Kasumi-1 (cell line): Measurements from ENCODE around the gene NRF1.
"Not testable (repeated sequence)": the region's sequence is repeated elsewhere in the genome, so short reads cannot be mapped to it uniquely, and the experiment has no call there.

Experiments used
- DNase-seq, 2 experiments: peaks; one replicate each; lab custom pipeline; 2025; lab: John Stamatoyannopoulos, UW

The NRF1 gene

DNA sequence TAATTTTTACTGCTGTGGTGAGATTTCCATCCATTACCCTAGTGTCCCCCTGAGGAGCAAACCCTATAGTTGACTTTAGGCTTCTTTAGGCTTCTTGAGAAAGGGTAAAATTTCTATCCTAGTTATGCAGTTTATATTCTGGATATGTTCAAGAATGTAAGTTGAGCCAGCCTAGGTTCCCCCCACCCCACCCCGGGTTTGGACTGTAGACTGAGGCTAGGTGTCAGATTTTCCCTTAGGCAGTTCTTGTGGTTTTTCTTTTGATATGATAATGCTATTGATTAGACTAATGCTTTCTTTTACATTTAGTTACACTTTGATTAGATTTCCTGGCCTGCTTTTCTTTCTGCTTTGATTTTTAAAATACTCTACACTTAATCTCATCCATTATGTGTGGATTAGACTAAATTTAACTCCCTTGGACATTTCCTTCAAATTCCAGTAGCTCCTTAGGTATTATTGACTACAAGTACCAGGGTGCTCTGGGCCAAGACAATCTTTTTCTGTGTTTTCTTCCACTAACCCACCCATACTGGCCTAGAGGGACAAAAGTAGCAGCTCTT lies 37.7 kb downstream of the NRF1 start:
- no peak for DNase-seq

DNA sequence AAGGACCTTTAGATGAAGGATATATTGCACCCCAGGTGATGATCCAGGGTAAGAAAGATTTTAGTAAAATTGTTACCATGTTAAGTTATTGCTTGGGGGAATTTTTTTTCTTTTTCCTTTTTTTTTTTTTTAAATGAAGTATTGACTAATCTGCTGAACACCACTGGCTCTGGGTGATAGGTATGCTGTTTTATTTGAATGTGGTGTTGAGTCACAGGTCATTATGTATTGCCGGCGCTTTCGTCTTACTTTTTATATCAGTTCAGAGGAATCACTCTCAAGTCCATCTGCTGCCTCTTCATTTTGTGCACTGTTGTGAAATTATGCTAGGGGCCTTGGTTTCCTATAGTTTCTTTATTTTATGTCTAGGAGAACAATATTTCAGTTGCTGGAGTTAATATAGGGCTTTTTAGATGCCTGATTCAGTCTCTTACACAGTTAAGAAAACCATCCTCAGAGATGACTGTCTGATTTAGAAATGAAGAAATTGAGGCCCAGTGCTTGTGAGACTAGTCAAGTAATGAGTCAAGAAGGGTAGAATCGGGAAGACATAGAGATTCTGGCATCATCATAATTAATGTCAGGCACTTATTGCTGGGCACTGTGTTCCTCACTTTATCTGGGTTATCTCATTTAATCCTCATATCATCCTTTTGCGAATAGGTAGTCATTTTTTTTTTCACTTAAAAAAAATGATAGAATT lies 38.7 kb downstream of the NRF1 start:
- DNase-seq: no peak

DNA sequence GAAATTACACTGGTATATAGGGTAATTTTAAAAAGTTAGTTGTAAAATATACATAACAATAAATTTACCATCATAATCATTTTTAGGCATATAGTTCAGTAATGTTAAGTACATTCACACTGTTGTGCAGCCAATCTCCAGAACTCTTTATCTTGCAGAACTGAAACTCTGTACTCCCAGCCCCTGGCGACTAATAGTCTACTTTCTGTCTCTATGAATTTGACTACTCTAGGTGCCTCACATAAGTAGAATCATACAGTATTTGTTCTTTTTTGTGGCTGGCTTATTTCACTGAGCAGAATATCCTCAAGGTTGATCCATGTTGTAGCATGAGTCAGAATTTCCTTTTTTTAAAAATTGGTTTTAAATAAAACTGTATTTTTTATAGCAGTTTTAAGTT lies 41.4 kb downstream of the NRF1 start:
- no peak for DNase-seq

DNA sequence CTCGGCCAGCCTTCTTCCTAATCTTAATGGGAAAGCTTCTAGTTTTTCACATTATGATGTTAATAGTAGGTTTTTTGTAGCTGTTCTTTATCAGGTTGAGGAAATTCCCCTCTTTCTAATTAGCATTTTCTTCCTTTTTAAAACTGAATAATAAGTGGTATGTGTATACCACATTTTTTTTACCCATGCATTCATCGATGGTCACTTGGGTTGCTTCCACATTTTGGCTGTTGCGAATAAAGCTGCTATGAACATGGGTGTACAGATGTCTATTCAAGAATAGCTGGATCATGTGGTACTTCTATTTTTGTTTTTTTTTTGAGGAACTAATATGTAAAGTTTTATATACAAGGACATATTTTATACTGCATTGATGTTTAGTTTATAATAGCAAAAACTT lies 44.3 kb downstream of the NRF1 start:
- DNase-seq: no peak

GRCh38 chr7:129657363-129657762 lies 45.8 kb downstream of the NRF1 start:
- no peak for DNase-seq

DNA sequence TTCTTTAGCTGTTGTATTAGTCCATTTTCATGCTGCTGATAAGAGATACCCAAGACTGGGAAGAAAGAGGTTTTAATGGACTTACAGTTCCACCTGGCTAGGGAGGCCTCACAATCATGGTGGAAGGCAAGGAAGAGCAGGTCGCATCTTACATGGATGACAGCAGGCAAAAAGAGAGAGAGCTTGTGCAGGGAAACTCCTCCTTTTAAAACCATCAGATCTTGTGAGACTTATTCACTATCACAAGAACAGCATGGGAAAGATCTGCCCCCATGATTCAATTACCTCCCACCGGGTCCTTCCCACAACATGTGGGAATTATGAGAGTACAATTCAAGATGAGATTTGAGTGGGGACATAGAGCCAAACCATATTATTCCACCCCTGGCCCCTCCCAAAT lies 48.4 kb downstream of the NRF1 start:
- not testable (repeated sequence) for DNase-seq

- no peak for DNase-seq
These were observed 50.2 kb downstream of the NRF1 start for GRCh38 chr7:129661645-129662182.

- not testable (repeated sequence) for DNase-seq
These were observed 51.7 kb downstream of the NRF1 start for GRCh38 chr7:129663240-129663639.

DNA sequence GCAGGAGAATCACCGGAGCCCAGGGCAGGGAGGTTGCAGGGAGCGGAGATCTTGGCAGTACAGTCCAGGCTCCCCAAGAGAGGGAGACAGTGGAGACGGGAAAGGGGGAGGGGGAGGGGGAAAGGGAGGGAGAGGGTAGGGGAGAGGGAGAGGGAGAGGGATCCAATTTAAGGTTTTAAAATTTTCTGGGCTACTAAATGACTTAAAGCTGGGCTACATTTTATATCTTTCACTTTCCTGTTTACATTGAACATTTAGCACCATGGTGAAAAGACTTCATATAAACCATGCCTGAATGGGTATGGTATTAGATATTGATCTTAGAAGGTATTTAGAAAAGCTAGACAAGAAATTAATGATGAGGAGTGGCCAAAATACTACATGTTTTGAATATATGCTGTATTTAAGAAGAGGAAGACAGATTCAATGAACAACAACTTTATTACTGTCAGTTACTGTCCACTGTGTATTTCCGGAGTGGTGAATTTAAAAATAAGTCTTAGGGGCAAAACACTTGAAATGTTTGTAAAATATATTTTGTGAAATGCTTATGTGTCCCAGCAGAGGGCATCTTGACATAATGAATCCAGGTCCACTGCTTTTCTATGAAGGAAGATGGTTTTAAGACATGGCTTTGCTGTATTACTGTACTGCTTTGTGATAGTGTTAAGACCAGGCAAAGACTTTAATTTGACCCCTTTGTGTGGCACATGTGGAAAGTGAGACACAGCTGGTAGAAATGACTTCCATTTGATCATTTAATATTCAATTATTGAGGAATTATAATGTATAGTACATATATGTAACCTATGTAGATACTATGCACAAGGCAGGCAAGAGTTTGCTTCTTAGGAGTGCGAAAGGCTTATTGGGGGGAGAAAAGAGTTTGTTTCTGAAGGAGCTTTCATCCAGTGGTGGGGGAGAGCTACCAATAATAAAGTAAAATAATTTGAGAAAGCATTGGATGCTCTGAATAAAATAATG lies 52.8 kb downstream of the NRF1 start:
- peak; percentile 79 to 85 for DNase-seq

- DNase-seq: peak; percentile 76 to 84
These were observed 53.5 kb downstream of the NRF1 start for GRCh38 chr7:129665013-129665401.

GRCh38 chr7:129667116-129667515 lies 55.6 kb downstream of the NRF1 start:
- no peak for DNase-seq

DNA sequence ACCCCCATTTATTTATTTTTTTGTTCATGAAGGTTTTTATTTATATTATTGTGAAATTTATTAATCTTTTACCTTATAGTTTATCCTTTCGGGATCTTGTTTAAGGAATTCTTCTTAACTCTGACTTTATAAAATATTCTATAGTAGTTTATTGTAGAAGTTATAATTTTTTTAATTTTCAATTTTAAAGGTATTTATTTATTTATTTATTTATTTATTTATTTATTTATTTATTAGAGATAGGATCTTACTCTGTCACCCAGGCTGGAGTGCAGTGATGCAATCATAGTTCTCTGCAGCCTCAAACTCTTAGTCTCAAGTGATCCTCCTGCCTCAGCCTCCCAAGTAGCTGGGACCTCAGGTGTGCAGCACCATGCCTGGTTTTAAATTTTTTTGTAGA lies 56.0 kb downstream of the NRF1 start:
- no peak for DNase-seq

DNA sequence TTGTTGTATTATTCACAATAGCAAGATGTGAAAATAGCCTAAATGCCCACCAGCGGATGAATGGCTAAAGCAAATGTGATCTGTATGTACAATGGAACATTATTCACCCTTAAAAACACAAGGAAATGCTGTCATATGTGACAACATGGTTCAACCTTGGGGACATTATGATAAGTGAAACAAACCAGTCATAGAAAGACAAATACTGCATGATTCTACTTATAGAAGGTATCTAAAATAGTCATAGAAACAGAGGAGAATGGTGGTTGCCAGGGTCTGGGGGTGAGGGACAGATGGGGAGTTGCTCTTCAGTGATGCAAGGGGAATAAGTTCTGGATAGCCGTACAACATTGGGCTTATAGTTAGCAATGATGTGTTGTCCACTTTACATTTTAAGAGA lies 58.4 kb downstream of the NRF1 start:
- DNase-seq: no peak

DNA sequence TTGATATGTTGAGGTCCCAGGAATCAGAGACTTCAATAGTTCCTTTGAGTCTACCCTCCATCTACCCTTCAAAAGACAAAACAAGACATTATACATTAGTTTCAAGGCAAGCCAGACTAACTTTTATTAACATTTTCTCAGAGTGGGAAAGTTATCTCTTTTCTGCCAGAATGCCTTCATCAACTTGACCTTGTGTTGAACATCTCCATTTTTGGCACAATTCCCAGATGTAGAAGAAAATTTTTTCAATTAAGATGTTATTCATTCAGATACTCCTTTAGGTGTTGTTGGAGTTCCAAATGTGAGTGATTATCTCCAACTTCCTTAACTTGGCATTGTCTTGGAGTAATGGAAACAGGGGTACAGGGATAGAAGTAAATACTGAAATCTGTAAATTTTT lies 59.1 kb downstream of the NRF1 start:
- no peak for DNase-seq

GRCh38 chr7:129671266-129671665 lies 59.7 kb downstream of the NRF1 start:
- DNase-seq: no peak

GRCh38 chr7:129674475-129674874 lies 63.0 kb downstream of the NRF1 start:
- not testable (repeated sequence) for DNase-seq

GRCh38 chr7:129675521-129675920 lies 64.0 kb downstream of the NRF1 start:
- no peak for DNase-seq

DNA sequence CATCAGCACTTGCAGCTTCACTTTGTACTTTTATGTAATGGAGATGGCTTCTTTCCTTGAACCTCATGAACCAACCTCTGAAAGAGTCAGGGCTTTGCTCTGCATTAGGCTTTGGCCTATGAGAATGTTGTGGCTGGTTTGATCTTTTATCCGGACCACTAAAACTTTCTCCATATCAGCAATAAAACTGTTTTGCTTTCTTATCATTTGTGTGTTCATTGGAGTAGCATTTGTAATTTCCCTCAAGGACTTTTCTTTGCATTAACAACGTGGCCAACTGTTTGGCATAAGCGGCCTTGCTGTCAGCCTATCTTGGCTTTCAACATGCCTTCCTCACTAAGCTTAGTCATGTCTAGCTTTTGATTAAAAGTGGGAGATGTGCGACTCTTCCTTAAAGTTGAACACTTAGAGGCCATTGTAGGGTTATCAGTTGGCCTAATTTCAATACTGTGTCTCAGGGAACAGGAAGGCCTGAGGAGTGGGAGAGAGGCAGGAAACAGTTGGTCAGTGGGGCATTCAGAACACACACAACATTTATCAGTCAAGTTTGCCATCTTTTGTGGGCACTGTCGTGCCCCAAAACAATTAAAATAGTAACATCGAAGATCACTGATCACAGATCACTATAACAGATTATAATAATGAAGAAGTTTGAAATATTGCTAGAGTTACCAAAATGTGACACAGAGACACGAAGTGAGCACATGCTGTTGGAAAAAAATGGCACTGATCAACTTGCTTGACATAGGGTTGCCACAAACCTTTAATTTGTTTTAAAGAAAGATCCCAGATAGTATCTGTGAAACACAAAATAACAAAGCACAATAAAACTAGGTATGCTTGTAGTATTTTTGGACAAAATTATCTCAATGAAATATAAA lies 64.7 kb downstream of the NRF1 start:
- no peak for DNase-seq

- no peak for DNase-seq
These were observed 66.3 kb downstream of the NRF1 start for GRCh38 chr7:129677796-129678195.

GRCh38 chr7:129678606-129679005 lies 67.1 kb downstream of the NRF1 start:
- no peak for DNase-seq

DNA sequence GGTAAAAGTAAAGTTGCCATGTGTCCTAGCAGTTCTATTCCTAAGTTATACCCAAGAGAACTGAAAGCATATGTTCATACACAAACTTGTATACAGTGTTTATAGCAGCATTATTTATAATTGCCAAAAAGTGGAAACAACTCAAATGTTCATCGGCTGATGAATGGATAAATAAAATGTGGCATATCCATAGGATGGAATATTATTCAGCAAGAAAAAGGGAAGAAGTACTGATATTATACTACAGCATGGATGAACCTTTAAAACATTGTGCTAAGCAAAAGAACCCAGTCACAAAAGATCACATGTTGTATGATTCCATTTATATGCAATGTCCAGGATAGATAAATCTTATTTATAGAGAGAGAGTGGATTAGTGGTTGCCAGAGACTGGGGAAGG lies 68.9 kb downstream of the NRF1 start:
- no peak for DNase-seq

- DNase-seq: no peak
These were observed 73.3 kb downstream of the NRF1 start for GRCh38 chr7:129684777-129685176.
